AG09309 (cell line): ENCODE results near the gene DPPA5.
"Not testable (repeated sequence)": the region's sequence is repeated elsewhere in the genome, so short reads cannot be mapped to it uniquely, and the experiment has no call there.

Source experiments
- DNase-seq: peaks from one replicate; pipeline ENCODE4 v3.0.0-alpha.2; 2010; ENCODE audit warnings: low read depth
- H3K4me3 ChIP-seq: 2 replicates; pipeline ENCODE4 v1.5.1; 2011; ENCODE audit warnings: mild to moderate bottlenecking, low read depth, low read length, moderate library complexity; ENCODE audit not compliant: control insufficient read depth
- CTCF ChIP-seq: IDR thresholded peaks from 2 replicates; pipeline ENCODE4 v1.5.1; 2011; ENCODE audit warnings: mild to moderate bottlenecking, low read depth, low read length, inconsistent platforms; ENCODE audit not compliant: insufficient read depth, control insufficient read depth; ENCODE audit errors: missing control alignments

DPPA5 gene

GRCh38 chr6:73309785-73310502 lies 44.1 kb downstream of the DPPA5 start:
- peak overlapping the region; percentile 67 for H3K4me3 ChIP-seq
- TF ChIP-seq CTCF: peak; percentile 69
- DNase-seq: no peak

- no peak for DNase-seq
- peak overlapping the region; percentile 67 for H3K4me3 ChIP-seq
- TF ChIP-seq CTCF: no peak
These were observed 44.6 kb downstream of the DPPA5 start for GRCh38 chr6:73309535-73309784.

- DNase-seq: no peak
- peak; percentile 33 for TF ChIP-seq CTCF
These were observed 45.2 kb downstream of the DPPA5 start for GRCh38 chr6:73308712-73309534.

GRCh38 chr6:73303773-73304172 lies 50.3 kb downstream of the DPPA5 start:
- not testable (repeated sequence) for H3K4me3 ChIP-seq, DNase-seq

More at GRCh38 chr6:73308712-73309534, 45.2 kb downstream of the DPPA5 start:
- peak overlapping the region; percentile 67 for H3K4me3 ChIP-seq
